Activated naive CD4-positive, alpha-beta T cell (primary cell): ENCODE measurements around the gene HOXB3.

Source experiments
- DNase-seq, 4 experiments: peaks; one replicate each; lab custom pipeline; 2025; lab: John Stamatoyannopoulos, UW

HOXB3 gene

DNA sequence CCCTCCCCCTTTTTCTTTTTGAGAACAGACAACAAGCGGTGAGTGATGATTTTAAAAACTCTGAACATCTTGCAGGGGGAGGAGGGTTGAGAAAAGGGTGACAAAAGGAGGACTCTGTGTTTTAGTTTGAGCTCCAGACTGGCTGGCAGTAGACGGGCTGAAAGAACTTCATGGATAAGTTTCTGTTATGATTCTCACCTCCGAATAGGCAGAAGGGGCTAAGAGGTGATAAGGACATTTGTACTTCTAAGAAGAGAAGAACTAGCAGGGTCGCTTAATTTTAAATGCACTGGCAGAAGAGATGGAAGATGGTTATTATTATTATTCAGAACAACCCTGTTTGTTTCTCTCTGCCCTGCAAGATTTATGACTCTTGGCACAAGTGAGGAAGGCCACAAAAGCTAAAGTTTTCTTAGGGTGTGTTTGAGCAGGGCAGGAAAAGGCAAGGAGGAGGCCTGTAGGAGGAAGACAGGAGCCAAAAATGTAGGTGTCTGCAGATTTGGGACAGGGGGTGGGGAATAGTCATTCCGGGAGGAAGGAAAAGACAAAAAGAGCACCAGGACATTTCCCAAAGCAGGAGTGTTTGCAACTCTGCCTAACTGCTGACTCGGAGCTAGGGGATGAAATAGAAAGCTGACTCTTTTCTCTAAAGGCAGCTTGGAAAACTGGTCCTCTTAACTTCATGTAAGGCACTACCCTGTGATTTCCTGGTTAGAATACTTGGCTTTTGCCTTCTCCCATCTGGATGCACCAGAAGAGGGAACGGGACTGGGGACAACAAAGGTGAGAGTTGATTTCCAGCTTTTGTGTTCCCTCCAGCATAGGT lies 33.3 kb downstream of the HOXB3 start:
- no peak for DNase-seq

- DNase-seq, result no peak
Measured at GRCh38 chr17:48556229-48556575, 33.8 kb downstream of the HOXB3 start.

GRCh38 chr17:48555258-48556228 lies 34.5 kb downstream of the HOXB3 start:
- no peak for DNase-seq

- DNase-seq, result no peak
Measured at GRCh38 chr17:48554412-48555257, 35.4 kb downstream of the HOXB3 start.

- no peak for DNase-seq
Measured at GRCh38 chr17:48553826-48554225, 36.2 kb downstream of the HOXB3 start.

- no peak for DNase-seq
Measured at GRCh38 chr17:48553190-48553547, 36.9 kb downstream of the HOXB3 start.

- no peak for DNase-seq
Measured at GRCh38 chr17:48552466-48553189, 37.4 kb downstream of the HOXB3 start.

DNA sequence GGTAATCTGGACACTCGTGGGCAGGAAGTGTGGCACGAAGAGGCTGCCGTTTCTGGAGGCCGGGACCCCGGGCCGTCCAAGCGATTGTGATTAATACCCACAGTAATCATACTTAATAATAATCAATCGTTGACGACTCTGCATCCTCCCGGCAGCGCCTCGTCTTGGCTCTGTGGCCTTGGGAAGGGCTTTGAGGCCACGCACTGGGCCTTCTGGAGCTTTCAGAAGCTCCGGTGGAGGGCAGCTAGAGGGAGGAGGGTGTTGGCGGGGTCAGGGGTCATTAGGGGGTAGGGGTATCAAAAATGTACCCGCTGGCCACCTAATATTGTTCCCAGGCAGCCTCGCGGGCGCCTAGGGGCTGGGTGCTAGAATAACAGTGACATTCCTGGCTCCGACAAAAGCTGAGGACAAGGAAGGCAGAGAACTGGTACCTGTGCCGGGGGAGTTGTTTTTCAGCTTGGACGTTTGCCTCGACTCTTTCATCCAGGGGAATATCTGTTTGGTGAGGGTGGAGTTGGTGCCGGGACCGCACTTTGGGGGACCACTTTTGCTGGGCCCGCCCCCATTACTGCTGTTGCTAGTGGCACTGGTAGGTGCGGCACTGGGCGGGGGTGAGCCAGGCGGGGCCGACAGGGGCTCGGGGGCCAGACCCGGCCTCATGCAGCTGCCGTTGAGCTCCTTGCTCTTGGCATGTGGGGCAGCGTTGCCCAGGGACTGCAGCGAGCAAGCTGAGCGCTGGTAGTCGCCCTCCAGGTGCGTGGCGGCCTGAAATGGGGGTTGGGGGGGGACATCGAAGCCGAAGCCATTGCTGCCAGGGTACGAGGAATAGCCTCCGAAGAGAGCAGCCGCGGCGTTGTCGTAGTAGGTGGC lies 38.2 kb downstream of the HOXB3 start:
- no peak for DNase-seq

DNA sequence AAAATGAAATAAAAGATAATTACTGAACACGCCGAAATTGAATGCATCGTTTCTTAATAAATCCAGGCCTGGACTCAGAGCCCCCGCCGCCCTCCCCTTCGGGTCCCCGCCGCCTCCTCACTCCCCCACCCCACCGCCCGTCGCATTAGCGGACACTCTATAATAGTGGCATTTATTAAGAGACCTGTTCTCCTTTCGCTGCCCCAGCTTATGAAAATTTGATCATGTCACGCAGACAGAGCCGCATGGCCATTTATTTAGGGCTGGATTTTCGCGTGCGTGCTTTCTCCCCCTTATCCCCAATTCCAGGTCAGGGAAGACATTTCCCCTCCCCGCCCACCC lies 38.9 kb downstream of the HOXB3 start:
- no peak for DNase-seq

GRCh38 chr17:48550502-48551213 lies 39.4 kb downstream of the HOXB3 start:
- no peak for DNase-seq

DNA sequence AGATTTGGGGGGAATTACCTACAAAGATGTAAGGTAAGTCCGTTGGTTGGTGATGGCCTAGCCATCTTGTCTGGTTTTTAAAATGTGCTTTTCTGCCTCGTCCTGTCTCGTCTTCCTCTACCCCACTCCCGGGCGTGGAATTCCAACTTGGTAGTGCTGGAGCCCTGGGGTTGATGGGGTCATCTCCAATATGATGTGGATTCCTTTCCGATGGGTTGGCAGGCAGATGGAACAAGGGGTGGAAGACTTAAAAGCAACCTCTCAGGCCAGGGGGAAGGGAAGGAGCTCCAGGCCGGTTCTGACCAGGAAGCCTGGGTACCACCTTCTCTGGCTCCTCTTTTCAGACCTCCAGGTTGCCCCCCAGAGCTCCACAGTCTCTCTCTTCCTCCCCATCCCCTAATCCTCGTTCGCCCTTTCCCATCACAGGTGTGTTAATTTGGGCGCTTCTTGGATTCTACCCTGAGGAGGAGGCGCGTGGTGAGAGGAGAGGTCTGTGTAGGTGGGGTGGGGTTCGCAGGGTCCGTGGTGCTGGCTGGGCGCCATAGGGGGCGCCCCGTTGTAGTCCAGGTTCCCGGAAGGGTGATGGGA lies 40.0 kb downstream of the HOXB3 start:
- DNase-seq, result no peak

DNA sequence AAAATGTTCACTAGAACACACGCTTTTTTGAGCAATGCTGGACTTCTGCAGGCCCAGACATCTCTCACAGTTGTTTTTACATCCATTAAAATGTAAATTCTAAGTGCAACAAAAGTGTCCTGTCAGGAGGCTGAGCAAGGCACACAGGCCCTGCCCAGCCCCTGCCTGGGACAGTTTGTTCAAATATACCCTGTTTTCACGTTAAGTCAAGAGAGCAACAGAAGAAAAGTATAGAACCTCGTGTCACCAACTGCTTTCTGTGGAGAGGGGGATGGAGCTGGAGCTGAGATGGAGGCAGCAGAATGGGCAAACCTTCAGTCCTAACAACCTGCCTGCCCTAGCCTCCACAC lies 40.8 kb downstream of the HOXB3 start:
- DNase-seq, result no peak

- no peak for DNase-seq
Measured at GRCh38 chr17:48548523-48549280, 41.3 kb downstream of the HOXB3 start.

DNA sequence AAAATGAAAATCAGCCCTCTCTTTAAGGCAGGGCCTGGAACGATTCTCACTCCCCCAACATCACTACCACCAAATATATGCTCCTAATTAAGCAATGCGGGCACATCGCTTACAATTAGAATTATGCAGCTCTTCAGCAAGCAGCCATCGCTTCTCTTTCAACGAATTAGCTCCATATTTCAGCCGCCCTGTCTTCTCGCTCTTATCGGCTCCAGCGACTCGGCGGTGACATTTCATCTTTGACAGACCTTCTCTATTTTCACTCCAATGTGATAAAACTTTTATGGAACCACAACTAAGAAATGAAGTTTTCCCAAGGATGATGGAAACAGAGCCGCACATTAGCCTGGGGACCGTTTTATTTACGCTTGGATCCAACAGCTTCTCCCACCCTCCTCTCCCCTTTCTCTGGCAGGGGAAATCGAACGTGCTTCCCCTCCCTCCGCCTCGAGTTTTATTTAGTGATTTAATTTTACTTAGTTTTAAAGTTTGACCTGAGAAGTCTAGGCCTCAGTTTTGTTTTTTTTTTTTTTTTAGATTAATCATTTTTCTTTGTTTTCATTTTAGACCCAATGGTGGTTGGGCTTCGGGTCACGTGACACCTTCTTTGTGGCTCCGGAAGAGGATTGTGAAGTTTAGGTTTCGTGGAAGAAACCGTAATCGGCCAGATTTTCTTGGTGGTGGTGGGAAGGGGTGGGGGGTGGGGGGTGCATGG lies 42.1 kb downstream of the HOXB3 start:
- peak in 1 of 4 experiments; percentile 39 for DNase-seq

- no peak for DNase-seq
Measured at GRCh38 chr17:48546924-48547807, 42.9 kb downstream of the HOXB3 start.

DNA sequence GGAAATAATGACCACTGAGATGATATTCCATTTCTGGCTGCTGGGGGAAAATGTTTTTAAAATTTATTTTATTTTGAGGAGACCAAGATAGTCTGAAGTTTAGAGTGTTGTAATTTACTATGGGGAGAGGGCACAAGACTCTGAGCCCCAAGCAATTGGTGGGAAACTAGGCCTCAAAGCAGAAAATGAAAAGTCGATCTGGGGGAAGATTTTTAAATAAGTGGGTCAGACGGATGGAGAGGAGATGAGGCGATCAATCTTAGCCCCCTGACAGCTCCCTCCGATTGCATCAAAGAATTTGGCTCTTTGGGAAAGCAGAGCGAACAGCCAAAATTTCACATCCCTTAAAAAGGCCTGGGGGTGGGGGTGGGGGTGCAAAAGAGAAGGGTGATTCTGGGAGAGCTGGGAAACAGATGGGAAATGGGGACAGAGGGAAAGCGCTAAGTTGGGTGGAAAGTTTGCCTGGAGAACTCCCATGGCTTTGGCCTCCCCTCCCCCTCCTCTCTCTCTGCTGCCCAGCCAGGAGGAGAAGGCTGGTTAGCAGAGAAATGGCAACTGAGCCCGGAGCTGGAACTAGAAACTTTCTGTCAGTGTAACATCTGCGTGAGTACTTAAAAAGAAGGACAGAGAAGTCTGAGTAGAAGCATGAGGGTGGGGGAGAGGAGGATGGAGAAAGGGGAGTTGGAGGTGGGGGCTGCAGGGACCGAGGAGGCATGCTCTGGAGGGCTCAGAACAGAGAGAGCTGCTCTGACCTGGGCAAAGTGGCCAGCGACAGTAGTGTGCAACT lies 43.7 kb downstream of the HOXB3 start:
- no peak for DNase-seq
